ENCODE data around the gene BACH2. TPM values are rescaled to one million over a fixed set of nuclear protein-coding genes. Genes with fewer than 3 reads are reported as not detected.

Gene BACH2
- total RNA-seq, 1 donor from 2014 or later = 11.9 TPM

DNA sequence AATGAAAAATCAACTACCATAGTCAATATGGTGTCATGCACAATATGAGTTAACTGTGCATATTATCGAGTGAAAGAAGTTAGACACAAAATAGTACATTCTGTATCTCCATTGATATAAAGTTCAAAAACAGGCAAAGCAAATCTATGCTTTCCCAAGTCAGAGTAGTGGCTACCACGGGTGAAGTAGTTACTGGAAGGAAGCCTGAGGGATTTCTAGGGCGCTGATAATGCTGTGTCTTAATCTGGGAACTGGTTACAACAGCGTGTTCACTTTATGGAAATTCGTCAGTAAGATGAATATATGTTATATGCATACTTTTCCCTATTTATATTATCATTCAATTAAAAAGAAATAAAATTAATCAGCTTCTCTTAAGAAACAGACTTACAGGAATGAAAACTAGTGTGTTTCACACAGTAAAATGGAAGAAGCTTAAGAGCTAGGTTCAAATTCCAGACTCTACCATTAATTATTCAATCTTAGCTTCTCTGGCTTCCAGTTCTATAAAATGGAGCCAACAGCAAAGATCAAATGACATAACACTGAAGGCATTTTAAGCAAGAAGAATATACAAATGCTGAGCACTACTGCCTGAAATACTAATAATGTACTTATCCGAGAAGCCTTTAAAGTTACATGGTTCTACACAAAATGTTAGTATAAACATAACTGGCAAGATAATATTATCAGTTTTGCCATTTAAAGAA, 19.2 kb downstream of the BACH2 start:
- no peak for DNase-seq

DNA sequence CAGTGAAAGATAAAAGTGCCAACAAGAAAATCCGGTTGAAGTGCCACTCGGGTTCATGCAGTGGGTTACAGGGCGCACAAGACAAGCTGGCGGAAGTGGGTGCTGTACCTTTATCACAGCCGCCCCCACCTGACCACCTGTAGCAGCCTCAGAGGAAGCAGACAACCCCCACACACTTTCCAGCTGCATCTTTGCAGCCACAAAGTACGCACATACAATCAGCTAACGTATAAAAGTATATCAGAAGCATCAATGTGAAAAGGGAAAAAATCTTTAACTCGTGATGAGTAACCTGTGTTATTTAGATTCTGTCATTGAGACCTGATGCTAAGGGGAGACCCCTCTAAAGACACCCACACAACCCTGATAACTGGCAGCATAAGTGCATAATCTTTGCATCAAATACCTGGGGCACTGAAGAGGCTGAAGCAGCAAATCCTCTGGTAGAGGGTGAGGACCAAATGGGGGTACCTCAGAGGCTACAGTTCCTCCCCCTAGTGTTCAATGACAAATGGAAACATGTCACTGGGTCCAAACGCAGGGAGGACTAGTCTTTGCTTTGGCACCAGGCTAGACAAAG, 22.1 kb downstream of the BACH2 start:
- DNase-seq = no peak

DNA sequence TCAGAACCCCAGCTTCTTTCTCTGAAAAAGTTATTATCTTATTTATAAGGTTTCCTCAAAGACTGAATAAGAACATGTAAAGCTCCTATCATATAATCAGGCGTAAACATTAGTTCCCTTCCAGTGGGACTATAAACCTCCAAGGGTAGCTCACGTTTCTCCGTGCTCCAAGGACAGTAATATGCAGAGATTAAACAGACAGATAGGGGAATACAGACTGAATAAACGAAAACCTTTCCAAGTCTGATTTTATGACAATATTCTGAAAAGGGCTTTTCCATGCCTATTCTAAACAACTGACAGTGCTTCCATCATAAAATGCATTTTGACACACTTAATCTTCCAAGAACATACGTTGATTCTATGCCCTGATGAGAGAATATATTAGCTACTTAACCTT, 22.8 kb downstream of the BACH2 start:
- DNase-seq = no peak

DNA sequence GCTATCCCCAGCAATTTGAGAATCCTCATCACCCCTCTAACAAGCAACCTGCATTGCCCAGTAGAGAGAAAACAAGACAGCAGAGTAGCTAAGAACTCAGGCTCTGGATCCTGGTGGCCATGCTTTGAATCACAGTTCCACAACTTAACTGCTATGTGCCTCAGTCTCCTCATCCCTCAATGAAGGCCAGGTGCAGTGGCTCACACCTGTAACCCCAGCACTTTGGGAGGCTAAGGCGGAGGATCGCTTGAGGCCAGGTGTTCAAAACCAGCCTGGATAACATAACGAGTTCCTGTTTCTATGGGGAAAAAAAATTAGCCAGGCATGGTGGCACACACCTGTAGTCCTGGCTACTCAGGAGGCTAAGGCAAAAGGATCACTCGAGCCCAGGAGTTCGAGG, 23.7 kb downstream of the BACH2 start:
- DNase-seq = no peak

DNA sequence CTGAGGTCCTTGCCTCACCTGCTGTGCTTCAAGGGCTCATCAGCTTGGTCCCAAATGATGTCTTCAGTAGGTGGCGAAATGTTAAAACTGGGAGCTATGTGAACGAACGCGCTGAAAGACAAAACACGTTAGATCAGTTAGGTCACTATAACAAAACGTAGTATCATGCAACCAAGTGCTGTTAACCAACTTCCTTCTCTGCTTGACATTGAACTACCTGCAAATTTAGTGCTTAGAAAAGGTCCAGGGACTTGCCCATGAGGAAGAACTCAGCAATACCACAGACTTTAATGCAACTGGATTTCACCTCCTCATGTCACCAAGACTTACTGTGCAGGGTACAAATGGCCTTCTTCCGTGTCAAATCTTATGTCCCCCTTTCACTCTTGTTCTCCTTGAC, 24.8 kb downstream of the BACH2 start:
- no peak for DNase-seq

DNA sequence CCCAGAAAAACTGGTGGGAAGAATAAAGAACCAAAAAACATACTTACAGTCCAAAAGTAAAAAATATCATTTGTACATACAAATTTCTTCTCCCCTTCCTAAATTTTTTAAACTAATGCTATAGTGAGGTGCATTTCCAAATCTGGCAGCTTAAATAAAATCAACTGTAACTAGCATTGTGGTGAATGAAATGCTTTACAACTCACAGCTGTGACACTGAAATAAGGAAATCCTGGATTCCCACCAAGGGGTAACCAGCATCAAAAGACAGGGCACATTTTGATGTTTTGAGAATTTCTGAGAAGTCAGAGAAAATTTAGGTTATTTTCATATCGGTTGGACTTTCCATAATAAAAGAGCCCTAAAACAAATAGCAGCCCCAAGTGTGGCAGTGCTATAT, 27.3 kb downstream of the BACH2 start:
- no peak for DNase-seq

DNA sequence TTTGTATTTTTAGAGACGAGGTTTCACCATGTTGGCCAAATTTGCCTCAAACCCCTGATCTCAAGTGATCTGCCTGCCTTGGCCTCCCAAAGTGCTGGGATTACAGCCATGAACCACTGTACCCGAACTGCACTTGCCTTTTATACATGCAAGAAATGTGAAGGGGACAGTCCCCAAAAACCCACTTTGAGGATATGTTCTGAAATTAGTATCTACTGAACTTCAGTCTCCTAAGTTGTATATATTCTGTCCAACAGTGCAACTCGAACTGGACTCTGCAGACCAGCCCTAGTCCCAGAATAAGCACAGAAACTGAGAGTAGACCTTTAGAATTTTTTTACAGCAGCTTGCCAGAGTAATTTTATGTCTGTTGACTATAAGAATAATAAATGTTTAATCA, 28.5 kb downstream of the BACH2 start:
- no peak for DNase-seq

DNA sequence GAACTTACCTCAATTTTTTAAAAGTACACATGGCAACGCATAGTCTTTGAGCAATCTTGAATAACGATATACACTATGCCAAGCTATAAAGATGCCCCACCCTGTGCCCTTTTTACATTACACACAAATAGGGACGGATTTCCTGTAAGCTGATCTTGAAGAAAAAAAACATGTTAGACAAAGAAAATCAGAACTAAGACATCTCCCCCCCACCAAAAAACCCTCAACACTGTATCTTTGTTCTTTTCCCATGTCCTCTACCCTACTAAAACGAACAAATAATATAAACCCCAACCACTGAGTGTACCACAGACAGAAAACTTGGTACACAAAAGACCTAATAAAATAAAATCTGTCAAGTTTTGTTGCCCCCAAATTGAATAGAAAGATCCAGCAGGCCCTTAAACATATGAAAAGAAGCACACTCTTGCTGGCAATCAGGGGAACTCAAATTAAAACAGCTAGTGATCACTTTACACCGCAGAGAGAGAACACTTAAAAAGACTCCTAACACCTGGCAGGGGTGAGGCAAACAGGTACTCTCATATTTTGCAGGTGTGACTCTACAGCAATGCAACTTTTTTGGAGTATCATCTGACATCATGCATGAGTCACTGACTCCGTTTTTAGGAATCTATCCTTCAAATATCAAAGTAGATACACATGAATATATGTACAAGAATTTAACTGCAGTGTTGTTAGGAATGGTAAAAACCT, 29.6 kb downstream of the BACH2 start:
- DNase-seq = no peak

DNA sequence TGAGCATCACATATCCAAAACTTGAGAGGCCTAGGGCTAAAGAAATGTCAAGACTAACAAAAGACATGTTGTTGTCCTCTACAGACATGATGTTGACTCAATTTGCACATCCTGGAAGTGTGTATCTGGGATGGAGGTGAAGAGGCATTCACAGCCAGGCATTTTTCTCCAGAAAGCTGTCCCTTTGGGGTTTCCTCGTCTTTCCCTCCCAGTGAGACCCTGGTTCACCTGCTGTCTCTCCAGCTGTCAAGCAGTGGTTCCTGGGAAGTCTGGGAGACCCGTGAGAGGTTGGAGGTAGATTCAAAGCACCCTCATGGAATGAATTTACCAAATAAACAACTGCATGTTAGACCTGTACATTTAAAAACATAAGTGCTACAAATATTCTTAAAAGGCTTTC, 32.1 kb downstream of the BACH2 start:
- DNase-seq = no peak

DNA sequence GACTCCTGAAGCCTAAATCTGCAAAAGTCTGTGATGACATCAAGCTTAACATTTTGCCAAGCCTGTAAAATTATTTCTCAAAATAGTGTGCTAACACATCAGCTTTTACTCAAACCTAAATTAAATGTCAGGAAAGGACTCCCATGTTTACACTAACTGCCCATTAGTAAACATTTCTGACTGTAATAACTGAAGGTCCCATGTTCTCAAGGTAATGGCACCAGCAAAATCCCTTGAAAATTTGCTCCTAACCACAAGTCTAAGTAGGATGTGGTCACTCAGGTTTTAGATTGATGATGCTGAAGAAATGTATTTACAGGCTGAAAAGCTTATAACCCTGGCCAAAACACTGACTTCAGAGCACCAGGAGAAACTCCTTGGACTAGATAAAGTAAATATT, 33.0 kb downstream of the BACH2 start:
- peak; percentile 20 for DNase-seq

DNA sequence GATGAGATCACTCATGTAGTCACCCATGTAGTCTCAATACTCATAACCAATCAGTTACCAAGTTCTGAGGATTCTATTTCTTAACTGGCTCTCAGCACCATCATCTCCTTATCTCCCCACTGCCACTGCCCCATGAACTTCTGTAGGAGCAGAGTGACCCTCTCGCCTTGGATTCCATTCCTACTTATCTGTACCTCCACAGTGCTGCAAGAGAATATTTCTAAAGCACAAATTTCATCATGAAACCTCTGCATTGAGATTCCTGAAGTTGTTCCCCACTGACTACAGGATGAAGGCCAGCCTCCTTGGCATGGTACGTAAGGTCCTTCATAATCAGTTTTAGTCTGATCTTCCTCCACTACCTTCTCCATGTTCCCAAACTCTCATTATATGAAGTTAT, 34.8 kb downstream of the BACH2 start:
- no peak for DNase-seq

DNA sequence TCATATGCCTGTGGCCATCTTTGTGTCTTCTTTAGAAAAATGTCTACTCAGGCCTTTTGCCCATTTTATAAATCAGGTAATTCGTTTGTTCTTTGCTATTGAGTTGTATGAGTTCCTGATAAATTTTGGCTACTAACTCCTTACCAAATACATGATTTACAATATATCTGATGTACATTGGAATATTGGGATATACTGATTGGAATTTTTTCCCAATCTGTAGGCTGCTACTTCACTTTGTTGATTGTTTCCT, 39.2 kb downstream of the BACH2 start:
- DNase-seq = no peak

DNA sequence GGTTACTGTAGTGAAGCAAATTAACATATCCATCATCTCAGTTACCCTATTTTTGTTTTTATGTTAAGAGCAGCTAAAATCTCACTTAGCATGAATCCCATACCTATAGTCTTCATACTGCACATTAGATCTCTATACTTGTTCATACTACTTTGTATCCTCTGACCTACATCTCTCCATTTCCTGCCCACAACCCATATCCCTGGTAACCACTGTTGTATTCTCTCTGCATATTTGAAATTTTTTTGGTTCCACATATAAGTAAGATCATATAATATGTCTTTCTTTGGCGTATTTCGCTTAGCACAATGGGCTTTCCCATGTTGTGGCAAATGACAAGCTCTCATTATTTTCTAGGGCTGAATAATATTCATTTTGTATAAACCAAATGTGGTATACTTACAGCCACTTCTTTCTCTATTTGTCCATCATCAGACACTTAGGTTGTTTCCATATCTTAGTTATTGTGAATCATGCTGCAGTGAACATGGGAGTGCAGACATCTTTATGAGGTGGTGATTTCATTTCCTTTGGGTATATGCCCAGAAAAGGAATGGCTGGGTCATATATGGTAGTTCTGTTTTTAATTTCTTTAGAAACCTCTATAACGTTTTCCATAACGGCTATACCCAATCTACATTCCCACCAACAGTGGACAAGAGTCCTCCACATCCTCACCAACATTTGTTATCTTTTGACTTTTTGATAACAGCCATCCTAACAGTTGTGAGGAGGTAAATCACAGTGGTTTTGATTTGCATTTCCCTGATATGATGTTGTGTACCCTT, 39.8 kb downstream of the BACH2 start:
- peak; percentile 20 for DNase-seq

DNA sequence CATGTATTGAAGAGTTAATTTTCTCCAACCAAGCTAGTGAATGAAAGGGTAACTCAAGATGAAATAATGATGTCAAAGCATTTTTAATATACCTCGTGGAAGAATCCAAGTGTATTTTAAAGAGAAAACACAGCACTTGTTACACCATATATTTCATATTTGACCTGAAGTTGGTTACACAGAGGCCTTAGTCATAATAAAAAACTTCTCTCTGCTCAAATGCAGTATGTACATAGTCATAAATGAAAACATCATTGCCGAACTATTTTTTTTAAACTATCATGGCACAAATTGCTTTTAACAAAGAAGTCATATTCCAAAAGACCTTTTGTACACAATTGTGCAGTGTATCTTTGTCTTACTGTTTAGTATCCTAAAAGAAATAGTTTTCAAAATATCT, 43.0 kb downstream of the BACH2 start:
- no peak for DNase-seq

DNA sequence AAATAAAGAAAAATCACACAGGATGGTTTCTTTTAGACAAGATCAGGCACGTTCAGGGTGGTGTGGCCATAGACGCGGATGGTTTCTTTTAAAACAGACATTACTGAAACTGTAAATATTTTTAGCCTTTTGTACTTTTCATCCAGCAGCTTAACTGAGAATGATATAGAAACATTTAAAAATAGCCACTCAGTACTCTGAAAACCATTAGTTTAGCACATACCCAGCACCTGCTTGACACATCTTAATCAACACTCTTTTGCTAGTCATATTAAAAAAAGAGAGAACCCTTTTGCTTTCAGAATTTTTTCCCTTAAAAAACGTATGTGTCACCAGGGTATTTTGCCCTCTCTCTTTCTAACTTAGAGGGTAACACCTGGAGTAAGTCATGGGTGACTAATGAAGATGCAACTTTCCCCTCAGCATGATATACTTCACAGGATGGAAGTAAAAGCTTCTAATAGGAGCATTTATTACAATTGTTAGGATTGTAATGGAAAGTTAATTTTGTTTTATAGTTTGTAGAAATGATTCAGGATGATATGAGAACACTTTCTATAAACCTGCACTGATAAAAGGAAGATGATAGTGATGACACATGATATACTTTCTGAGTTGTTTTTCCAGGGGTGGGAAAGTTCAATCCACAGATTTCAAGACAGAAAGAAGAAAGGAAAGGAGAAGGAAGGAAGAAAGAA, 45.2 kb downstream of the BACH2 start:
- no peak for DNase-seq

DNA sequence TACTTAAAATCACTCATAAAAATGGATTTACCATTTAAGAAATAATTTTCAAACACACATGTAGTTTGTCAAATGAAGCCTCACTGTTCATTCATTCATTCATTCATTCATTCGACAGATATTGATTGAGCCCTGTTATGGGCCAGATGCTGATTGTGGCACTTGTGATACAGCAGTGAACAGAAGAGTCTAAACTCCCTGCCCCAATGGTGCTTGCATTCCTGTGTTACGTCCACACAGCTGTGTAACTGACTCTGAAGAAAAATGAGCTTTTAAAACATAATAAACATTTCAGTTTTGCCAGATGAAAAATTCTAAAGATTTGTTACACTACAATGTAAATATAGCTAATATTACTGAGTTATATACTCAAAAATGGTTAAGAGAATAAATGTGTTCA, 46.2 kb downstream of the BACH2 start:
- no peak for DNase-seq

DNA sequence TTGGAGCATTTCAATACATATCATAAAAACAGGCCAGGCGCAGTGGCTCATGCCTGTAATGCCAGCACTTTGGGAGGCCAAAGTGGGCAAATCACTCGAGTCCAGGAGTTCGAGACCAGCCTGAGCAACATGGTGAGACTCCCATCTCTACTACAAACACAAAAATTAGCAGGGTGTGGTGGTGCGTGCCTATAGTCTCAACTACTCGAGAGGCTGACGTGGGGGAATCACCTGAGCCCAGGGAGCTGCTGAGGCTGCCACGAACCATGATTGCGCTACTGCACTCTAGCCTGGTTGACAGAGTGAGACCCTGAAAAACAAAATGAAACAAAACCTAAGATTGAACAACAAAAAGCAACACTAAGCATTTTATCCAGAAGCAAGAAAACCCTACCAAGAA, 47.2 kb downstream of the BACH2 start:
- DNase-seq = no peak

DNA sequence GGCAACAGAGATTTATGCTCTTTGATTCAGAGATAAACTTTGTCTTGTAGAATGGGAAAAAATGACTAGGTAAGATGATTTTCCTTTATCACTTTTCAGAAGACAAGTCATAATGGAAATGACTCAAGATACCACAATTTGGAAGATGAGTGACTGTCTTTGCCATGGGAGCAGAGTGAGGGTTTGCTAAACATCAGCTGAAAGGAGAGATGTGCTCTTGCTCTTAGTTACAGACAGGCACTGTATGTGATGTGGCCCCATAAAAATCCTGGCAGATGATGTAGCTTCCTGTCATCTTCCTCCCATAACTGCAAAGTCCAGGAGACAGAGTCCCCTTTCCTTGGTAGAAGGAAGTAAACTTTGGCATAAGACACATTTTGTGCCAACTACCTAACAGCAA, 47.6 kb downstream of the BACH2 start:
- DNase-seq = no peak

DNA sequence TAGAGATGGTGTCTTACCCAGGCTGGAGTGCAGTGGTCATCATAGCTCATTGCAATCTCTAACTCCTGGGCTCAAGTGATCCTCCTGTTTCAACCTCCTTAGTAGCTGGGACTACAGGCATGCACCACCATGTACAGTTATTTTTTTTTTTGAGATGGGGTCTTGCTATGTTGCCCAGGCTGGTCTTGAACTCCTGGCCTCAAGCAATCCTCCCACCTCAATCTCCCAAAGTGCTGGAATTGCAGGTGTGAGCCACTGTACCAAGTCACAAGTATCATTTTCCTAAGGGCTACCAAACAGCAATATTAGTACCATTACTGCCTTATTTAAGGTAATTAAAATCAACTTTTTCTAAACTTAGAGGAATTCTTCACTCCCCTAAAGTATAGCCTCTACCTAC, 49.4 kb downstream of the BACH2 start:
- no peak for DNase-seq

DNA sequence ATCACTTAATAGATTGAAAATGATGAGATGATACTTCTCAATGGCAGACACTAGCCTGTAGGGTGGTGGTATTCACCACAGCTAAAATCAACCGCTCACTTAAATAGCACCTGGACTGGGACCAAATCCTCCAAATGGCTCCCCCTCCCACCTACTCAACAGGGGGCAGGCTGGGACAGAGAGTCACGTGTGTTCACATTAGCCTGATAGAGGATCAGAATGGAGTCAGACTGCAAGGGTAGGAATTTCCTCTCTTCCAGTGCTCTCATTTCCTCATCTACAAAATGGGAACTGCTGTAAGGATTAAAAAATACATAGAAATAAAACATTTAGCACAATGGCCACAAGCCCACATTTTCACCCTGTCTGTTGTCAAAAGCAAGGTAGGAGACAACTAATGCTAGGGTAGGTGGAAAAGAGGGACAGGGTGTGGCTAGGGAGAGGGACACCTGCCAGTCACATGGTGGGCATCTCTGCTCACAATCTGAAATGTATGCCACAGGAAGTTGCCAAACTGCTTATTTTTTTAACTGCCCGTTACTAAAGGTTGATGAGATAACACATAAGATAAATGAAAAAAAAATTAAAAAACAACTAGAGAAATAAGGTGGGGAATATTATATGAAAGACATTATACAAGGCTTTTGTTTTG, 55.3 kb downstream of the BACH2 start:
- no peak for DNase-seq

DNA sequence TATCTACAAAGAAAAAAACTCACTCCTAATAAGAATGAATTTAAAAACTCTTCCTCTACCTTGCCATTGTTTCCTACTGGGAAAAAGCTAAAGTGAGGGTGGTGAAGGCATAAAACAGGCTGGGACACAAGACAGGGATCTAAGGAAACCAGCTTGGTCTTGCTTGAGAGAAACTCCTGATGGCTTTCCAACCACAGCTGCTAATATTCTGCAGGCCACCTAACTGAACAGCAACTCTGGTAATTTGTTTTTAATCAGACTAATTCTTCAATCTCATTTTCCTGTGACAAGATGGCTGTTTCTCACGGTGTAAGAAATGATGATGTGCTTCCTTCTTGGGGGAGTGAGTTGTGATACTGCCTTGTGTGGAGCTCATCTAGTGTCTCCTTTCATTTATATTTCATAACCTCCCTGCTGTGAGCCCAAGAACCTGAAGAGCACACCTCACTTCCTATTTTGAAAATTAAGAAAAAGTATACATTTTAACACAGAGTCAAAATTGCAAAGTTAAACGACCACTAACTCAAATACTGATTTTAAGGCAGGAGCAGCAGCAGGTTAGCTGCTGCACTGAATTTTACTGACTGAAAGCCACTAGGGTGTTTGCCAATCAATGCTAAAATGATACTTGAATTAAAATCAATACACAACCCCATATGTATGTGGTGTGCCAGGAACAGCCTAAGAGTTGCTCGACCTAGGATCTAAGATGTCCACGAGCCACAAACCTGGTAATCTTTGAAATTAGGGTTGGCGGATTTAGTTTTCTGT, 58.0 kb downstream of the BACH2 start:
- DNase-seq = no peak
